ENCODE results near the gene SLC5A6.

Gene SLC5A6

GRCh38 chr2:27170581-27171337 is 41.3 kb downstream of the SLC5A6 start:
- DNase-seq = no peak

DNA sequence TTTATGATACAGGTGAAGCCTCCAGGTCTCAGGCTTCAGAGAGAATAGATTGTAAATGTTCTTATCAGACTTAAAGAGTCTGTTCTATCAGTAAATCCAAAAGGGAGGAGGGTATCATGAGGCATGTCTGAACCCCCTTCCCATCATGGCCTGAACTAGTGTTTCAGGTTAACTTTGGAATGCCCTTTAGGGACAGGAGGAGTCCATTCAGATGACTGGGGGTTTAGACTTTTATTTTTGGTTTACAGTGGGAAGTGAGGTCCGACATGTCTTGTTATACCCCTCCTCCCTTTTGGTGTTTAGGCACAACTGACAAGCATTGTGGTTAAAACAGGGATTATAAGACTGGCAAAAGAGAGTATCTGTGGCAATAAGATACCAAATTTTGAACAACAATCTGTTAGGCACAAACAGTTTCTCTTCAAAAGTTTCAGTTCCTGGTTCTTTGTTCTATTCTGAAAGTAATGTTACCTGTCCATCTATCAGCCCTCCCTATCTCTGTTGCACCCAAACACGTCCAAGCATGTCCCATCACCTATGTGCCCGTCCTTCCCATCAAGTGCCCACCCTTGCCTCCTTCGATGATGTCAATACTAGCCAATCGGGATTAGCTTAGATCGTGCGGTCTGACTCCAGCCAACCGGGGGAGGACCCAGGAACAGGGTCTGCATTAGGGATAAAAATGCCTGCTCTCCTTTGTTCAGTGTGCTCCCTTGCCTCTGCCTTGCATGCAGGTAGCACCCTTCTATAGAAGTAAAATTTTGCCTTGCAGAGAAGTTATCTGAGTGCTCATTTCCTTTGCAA is 46.9 kb downstream of the SLC5A6 start:
- no peak for DNase-seq

GRCh38 chr2:27162151-27163121 is 49.6 kb downstream of the SLC5A6 start:
- DNase-seq = no peak

DNA sequence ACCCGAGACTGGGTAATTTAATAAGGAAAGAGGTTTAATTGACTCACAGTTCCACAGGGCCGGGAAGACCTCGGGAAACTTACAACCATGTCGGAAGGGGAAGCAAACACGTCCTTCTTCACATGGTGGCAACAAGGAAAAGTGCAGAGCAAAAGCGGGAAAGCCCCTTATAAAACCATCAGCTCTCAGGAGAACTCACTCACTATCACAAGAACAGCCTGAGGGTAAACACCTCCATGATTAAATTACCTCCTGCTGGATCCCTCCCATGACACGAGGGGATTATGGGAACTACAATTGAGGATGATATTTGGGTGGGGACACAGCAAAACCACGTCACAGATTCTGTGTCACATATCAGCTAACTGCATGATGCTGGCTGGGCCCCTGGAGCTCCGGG is 51.9 kb downstream of the SLC5A6 start:
- DNase-seq = no peak

DNA sequence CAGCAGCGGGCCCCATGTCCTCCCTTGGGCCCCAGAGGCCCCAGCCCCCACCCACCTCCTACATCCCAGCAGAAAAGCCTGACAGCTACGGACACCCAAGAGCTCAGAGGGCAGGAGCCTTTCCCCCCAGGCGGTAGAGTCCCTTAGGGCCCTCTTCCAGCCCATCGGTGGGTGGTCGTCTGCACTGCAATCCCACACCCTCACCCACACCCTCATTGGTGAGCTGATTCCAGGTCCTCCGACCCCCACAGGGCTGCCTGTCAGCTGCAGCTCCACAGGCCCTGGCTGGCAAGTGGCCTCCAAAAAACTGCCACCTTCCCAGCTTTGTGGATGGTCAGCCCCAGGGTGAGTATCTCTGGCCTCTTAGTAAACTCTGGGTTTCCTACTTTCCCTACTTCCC is 52.8 kb downstream of the SLC5A6 start:
- DNase-seq = no peak

- no peak for DNase-seq
Measured at GRCh38 chr2:27158468-27158867, 53.6 kb downstream of the SLC5A6 start.

- DNase-seq = no peak
Measured at GRCh38 chr2:27155069-27155520, 57.0 kb downstream of the SLC5A6 start.

DNA sequence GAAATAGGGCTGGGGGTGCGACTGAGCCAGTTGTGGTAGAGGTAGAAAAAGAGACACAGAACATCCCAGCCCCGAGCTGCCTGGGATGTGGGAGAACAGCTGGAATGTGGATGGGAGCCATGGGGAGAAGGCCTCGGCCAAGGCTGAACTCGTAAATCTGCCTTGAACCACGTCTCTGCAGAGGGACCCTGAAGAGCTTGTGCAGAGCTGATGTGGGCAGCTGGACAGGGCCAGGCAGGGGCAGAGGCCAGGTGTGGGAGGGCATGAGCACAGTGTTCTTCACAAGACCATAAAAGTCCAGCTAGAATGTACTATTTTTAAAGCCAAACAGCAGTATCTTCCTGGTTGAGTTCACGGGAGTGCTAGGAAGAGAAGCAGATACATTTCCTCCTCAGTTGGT is 57.6 kb downstream of the SLC5A6 start:
- no peak for DNase-seq

DNA sequence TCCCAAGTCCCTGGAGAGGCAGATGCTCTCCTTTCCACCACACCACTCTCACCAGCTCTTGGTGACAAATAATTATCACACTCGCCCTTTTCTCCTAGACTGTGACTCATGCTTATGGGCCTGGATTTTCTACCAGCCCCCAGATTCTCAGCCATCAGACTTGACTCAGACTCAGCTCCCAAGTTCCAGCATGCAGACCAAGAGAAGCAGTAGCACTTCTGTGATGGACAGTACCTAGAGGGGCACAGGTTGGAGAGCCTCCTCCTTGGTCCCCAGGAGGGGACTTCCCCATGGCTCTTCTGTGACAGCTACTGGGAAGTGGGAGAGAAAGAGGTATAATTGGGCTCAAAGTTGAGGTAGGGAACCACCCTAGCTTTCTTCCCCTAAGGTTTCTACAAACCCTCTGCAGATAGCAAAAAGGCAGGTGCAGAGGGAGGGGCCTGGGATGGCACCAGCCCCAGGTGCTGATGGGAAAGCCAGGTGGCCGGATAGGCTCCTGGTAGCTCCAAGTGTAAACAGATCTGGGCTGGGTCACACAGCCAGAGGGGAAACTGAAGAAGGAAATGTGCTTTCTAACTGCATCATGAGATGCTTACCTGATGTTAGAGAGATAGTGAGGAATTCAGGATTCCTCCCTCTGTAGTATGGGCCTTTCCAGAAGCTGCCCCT is 59.1 kb downstream of the SLC5A6 start:
- DNase-seq = no peak

- no peak for DNase-seq
Measured at GRCh38 chr2:27152102-27152795, 59.8 kb downstream of the SLC5A6 start.

DNA sequence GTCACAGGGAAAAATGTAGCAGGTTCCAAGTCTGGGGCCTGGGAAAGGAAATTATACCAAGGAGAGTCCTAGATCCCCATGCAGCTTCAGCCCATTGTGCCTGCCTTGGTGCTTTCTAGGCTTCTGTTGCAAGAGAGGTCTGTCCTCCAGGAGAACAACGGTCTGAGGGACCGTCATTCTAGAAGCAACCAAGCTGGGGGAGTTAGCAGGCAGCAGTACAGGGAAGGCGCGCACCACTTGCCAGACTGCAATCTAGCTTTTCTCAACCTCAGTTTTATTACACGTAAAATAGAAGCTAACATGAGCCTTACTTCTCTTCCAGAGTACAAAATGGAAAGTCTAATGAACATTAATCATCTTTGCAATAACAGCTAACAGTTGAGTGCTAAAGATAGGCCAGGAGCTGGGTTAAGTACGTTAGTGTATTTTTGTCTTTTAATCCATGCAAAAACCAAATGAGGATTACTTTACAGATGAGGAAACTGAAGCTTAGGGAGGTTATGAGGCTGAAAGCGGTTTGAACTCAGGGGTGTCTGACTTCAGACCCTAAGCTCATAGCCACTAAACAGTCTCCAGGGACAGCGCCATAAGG is 61.3 kb downstream of the SLC5A6 start:
- DNase-seq = no peak
